Large intestine (tissue), 12 donors: ENCODE data around the gene TMEM121. TPM values are rescaled to one million over a fixed set of nuclear protein-coding genes. Genes with fewer than 3 reads are reported as not detected.
A peak's percentile ranks its signal among the peaks of the same experiment; 100 is the strongest.

Experiments used
- DNase-seq, 2 donors: peaks; one replicate each; pipeline versions ENCODE4 v3.0.0 to v3.0.0-alpha.2; 2013
- H3K27ac ChIP-seq: one replicate; pipeline ENCODE4 v1.5.1; 2013; ENCODE audit warnings: low read length
- H3K27me3 ChIP-seq: 2 replicates; pipeline ENCODE4 v1.6.1; 2013; ENCODE audit warnings: low read length; ENCODE audit not compliant: control insufficient read depth, insufficient read depth
- H3K36me3 ChIP-seq: 2 replicates; pipeline ENCODE4 v1.6.1; 2013; ENCODE audit warnings: low read length; ENCODE audit not compliant: control insufficient read depth, insufficient read depth
- H3K4me1 ChIP-seq: one replicate; pipeline ENCODE4 v1.6.1; 2013; ENCODE audit warnings: low read length; ENCODE audit not compliant: control insufficient read depth, insufficient read depth
- H3K4me3 ChIP-seq: one replicate; pipeline ENCODE4 v1.5.1; 2013; ENCODE audit warnings: low read length
- H3K9me3 ChIP-seq: one replicate; pipeline ENCODE4 v1.6.1; 2013; ENCODE audit warnings: mild to moderate bottlenecking, low read depth, low read length, moderate library complexity; ENCODE audit not compliant: control insufficient read depth
- WGBS: methylation state at CpG from one replicate; pipeline ENCODE4 v1.1.5; 2013; ENCODE audit warnings: low lambda C conversion rate; ENCODE audit not compliant: insufficient coverage; 5-methylcytosine and 5-hydroxymethylcytosine counted together
- long read RNA-seq, 11 donors: transcript quantifications; one replicate each; lab custom pipeline, GENCODE V29; 2026
- polyA plus RNA-seq: library from polyadenylated mRNA; unstranded; fragments of 120-200 nt; gene quantifications from one replicate; pipeline ENCODE4 v1.2.1, GENCODE V29; 2013

Gene TMEM121
- 3.0 TPM for polyA plus RNA-seq
- long read RNA-seq, donor 1, partial matches to known transcripts: 0 of 2 reads
- long read RNA-seq, donor 1, other reads (novel, unspliced or antisense): 0 of 2 reads
- long read RNA-seq, donor 2, partial matches to known transcripts: 0 of 1 reads
- long read RNA-seq, donor 2, other reads (novel, unspliced or antisense): 0 of 1 reads
- long read RNA-seq, donor 3: 0 reads
- long read RNA-seq, donor 4: 0 reads
- long read RNA-seq, donor 5, partial matches to known transcripts: 0 of 2 reads
- long read RNA-seq, donor 5, other reads (novel, unspliced or antisense): 0 of 2 reads
- long read RNA-seq, donor 6, partial matches to known transcripts: 0 of 2 reads
- long read RNA-seq, donor 6, other reads (novel, unspliced or antisense): 0 of 2 reads
- long read RNA-seq, donor 7, partial matches to known transcripts: 0 of 1 reads
- long read RNA-seq, donor 7, other reads (novel, unspliced or antisense): 0 of 1 reads
- long read RNA-seq, donor 8, partial matches to known transcripts: 5 of 8 reads
- long read RNA-seq, donor 8, other reads (novel, unspliced or antisense): 0 of 8 reads
- long read RNA-seq, donor 9: 0 reads
- long read RNA-seq, donor 10, partial matches to known transcripts: 0 of 2 reads
- long read RNA-seq, donor 10, other reads (novel, unspliced or antisense): 0 of 2 reads
- long read RNA-seq, donor 11, partial matches to known transcripts: 0 of 2 reads
- long read RNA-seq, donor 11, other reads (novel, unspliced or antisense): 0 of 2 reads

DNA sequence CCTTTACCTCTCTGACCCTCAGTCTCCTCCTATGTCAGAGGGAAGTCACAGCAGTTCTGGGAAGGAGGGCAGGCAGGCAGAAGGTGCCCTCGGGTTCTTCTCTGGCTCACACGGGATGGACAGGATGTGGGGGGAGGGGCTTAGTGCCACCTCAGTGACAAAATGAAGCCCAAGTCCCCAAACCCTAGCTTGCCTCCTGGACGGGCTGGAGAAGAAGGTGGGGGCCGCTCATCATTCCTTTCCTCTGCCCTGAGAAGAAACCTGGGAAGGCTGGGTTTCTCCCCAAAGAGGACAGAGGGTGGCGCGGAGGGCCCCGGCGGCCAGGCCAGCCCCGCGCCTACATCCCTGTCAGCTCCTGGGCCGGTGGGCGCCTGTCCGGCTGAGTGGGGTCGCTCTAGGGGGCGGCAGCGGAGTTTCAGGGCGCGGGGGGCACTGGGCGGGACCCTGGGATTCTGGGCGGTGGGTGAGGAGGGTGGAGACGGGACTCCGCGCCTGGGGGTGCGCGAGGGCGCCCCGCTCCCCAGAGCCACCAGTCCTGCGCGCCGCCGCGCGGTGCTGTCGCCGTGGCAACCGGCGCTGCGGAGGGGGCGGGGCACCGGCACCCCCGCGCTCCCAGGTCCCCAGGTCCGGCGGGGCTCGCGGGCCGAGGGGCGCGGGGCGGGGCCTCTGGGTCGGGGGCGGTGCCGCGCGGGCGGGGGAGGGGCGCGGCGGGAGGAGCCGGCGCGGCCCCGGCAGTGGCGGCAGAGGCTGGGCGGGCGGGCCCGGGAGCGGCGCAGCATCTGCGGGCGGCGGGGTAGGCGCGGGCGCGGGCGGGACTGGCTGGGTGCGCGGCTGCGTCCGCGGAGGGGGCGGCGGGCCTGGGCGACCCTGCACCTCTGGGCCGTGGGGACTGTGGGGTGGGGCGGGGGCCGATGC lies at the start of gene TMEM121:
Gene TMEM121, plus strand, starts transcription at position 723 of the 915 bp plus-strand sequence. CDS start 2,252 bp downstream, outside the sequence.
- Histone ChIP-seq H3K27me3 (peaks cover 58% of the 10 kb centered on the region), H3K36me3 (no peaks in the 10 kb centered on the region), H3K9me3 (peaks cover 7% of the 10 kb centered on the region), H3K27ac (no peak within 1 kb of the TSS), H3K4me1 (peaks cover 20% of the 10 kb centered on the region), H3K4me3 (peak within 1 kb of the TSS; percentile 32)
- DNase-seq: no peak
- WGBS: no CpG with 5 or more reads among the region's 88 CpGs

DNA sequence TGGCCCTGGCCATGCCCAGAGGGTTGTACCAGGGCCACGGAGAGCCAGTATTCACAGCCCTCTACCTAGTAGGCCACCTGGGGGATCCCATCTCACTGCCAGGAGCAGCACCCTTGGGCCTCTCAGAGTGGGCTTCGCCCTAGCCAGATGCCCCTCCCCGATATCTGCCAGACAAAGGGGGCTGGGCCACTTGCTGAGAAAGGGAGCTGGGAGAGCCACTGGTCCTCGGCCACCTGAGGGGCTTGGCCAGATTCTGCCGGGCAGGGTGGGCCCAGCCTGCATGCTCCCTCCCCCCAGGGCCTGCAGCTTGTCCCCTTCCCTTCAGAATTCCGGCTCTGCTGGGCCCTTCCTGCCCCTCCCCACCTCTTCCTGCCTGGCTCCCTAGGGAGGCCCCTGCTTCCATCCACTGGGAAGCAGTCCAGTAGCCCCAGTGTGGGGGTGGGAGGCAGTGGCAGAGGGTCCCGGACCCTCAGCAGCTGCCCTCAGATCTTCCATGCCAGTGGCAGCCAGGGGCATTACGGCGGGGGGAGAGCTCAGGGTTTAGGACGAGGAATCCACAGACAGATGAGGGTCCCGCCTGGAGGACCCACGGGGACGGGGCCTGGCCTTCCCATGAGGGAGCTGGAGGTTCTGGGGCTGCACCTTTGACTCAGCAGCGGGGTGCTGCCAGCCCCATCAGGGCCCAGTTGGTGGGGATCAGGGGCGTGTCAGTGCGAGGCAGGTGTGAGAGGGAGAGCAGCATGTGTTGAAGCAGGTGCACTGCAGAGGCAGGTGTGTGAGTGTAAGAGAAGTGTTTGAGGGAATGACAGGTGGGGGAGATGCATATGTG lies 49.3 kb upstream of the TMEM121 start:
- no peak for DNase-seq
- no CpG with 5 or more reads among the region's 16 CpGs for WGBS
- Histone ChIP-seq H3K4me3 (peak overlapping the region; percentile 48), H3K27ac (peak overlapping the region; percentile 23), H3K4me1 (peaks cover 40% of the 10 kb centered on the region), H3K36me3 (no peaks in the 10 kb centered on the region), H3K9me3 (peaks cover 3% of the 10 kb centered on the region), H3K27me3 (peaks cover 49% of the 10 kb centered on the region)

DNA sequence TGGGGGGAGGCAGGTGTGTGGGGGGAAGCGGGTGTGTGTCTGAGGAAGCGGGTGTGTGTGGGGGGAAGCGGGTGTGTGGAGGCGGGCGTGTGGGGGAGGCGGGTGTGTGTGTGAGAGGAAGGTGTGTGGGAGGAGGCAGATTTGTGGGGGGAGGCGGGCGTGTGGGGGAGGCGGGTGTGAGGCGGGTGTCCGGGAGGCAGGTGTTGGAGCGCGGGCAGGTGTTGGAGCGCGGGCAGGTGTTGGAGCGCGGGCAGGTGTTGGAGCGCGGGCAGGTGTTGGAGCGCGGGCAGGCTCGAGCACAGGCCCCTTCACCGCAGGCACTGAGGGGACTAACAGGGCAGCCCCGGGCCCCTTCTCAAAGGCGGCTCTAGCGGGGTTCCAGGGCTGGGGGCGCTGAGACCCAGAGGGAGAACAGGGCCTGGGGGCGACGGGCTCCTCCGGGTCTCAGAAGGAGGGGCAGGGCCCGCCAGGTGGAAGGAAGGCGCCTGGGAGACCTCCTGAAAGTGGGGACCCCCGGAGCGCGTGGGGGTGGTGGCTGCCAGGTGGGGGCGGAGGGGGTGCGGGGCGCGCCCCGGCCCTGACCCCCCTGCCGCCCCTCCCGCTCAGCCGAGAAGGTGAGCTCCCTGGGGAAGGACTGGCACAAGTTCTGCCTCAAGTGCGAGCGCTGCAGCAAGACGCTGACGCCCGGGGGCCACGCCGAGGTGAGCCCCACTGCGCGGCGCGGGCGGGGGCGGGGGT lies 48.6 kb upstream of the TMEM121 start:
- Histone ChIP-seq H3K36me3 (no peaks in the 10 kb centered on the region), H3K27ac (no peak overlapping the region), H3K4me1 (peaks cover 42% of the 10 kb centered on the region), H3K4me3 (no peak overlapping the region), H3K27me3 (peaks cover 49% of the 10 kb centered on the region), H3K9me3 (peaks cover 3% of the 10 kb centered on the region)
- WGBS: no CpG with 5 or more reads among the region's 56 CpGs
- DNase-seq: no peak

DNA sequence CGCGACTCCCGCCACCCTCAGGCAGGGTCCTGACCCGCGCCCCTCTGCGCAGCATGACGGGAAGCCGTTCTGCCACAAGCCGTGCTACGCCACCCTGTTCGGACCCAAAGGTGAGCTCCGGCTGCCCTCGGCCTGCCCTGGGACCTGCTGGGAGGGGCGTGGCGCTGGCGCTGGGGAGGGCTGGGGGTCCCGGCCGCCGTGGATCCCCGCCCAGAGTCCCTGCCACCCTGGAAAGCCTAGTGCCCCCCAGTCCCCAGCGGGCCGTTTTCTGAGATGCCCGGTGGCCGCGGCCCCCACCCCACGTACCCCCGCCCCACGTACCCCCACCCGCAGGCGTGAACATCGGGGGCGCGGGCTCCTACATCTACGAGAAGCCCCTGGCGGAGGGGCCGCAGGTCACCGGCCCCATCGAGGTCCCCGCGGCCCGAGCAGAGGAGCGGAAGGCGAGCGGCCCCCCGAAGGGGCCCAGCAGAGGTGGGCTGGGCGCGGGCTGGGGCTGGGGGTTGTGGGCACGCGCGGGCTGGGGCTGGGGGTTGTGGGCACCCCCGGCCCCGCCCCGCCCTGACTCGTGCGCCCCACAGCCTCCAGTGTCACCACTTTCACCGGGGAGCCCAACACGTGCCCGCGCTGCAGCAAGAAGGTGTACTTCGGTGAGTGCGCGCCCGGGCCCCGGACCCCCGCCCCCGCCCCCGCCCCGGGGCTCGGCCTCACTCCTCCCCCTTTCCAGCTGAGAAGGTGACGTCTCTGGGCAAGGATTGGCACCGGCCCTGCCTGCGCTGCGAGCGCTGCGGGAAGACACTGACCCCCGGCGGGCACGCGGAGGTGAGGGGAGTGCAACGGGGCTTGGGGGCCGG lies 47.8 kb upstream of the TMEM121 start:
- DNase-seq: no peak
- no peak overlapping the region for H3K27ac ChIP-seq
- WGBS: no CpG with 5 or more reads among the region's 81 CpGs
- peaks cover 3% of the 10 kb centered on the region for H3K9me3 ChIP-seq
- H3K36me3 ChIP-seq: no peaks in the 10 kb centered on the region
- peaks cover 50% of the 10 kb centered on the region for H3K4me1 ChIP-seq
- no peak overlapping the region for H3K4me3 ChIP-seq
- peaks cover 49% of the 10 kb centered on the region for H3K27me3 ChIP-seq

DNA sequence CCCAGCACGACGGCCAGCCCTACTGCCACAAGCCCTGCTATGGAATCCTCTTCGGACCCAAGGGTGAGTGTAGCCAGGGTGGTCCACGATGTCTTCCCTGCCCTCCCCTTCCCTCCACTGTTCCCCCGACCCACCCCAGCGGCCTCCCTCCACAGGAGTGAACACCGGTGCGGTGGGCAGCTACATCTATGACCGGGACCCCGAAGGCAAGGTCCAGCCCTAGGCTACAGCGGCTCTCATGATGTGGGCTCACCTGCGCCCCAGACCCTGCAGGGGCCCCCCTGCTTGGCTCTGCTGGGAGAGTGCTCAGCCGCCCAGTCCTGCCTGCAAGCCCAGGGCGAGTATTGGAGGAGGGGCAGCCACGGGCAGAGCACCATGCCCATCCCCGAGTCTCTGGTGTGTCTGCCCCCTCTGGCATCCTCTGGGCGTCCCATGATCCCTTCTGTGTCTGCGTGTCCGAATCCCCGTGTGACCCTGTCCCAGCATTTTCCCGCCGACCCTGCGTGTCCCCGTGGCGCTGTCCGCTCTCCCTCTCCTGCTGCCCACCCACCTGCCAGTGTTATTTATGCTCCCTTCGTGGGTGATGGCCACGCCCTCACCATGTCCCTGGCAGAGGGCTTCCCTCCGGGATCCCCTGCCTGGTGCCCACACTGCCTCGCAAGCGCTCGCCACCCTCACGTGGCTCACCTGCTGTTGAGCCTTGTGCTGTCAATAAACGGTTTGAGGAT lies 46.8 kb upstream of the TMEM121 start:
- Histone ChIP-seq H3K4me1 (peaks cover 60% of the 10 kb centered on the region), H3K36me3 (no peaks in the 10 kb centered on the region), H3K27ac (no peak overlapping the region), H3K9me3 (peaks cover 3% of the 10 kb centered on the region), H3K4me3 (no peak overlapping the region), H3K27me3 (peaks cover 49% of the 10 kb centered on the region)
- DNase-seq: no peak
- no CpG with 5 or more reads among the region's 34 CpGs for WGBS

DNA sequence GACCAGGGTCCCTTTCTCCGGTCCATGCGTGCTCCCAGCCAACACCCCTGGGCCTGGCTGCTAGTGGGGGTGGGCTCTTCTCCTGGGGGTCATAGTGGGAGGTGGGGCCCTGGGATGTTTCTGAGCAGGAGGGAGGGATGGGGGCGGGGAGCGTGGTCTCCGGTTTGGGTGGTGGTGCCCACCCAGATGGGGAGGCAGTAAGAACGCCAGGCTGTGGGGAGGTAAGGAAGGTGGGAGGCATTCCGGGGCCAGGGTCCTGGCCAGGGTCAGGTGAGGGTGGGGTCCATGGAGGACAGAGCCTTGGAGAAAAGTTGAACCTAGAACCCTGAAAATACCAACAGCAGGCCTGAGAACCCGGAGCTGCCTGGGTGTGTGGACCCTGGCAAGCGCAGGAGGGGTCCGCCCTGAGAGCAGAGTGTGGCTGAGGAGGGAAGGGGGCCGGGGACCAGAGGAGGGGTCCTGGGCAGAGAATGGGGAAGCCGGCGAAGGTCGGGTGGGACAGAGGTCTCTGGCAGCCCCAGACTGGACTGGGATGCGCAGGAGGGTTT lies 46.1 kb upstream of the TMEM121 start:
- peaks cover 65% of the 10 kb centered on the region for H3K4me1 ChIP-seq

DNA sequence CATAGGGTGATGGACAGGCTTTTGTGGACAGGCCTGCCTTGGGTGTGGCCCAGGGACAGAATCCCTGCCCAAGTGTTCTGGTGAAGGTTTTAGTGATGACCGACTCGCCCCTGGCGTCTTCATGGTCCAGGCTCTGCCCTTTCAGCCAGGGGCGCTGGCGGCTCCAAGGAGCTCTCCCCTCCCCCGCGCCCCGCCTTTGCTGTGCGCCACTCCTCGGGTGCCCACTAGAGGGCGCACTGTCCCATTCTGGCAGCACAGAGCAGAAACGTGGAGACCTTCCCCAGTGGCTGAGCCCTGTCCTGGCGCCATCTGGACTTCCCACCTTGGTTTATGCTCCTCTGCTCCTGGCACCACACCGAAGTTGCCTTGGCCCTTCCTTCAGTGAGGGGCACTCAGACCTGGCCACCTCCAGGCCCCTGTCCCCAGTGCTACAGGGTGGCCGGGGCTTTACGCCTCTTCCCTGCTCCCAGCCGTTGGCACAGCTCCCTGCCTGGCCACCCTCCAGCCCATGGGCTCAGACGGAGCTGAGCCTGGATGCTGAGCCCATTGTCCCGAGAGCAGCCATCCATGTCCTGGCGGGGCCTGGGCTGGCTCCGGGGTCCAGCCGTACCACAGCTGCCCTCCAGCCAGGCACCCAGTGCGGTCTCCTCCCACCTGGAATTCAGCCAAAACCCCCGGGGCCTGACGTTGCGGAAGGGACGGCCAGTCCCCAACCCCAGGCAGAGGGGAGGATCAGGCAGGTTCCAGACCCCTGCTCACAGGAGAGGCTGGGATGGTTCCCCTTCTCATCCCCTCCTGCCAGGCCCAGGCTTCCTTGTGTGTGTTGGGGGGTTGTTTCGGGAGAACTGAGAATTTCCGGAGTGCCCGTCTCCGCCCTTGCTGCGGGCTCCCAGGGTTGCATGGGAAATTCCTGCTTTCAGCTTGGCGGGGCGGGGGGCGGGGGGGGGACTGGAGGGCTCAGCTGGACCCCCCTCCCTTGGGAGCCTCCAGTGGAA lies 45.3 kb upstream of the TMEM121 start:
- peaks cover 71% of the 10 kb centered on the region for H3K4me1 ChIP-seq
- H3K27me3 ChIP-seq: peaks cover 52% of the 10 kb centered on the region
- peak overlapping the region; percentile 41 for H3K4me3 ChIP-seq
- peak overlapping the region; percentile 93 for H3K27ac ChIP-seq
- WGBS: no CpG with 5 or more reads among the region's 35 CpGs
- peak; percentile 87 to 90 for DNase-seq
- no peaks in the 10 kb centered on the region for H3K36me3 ChIP-seq
- peaks cover 4% of the 10 kb centered on the region for H3K9me3 ChIP-seq

More for the DNA sequence above, 46.1 kb upstream of the TMEM121 start:
- Histone ChIP-seq H3K4me3 (no peak overlapping the region), H3K36me3 (no peaks in the 10 kb centered on the region), H3K27ac (peak overlapping the region; percentile 93), H3K27me3 (peaks cover 52% of the 10 kb centered on the region), H3K9me3 (peaks cover 3% of the 10 kb centered on the region)
- DNase-seq: no peak
- 60% methylated on average over 1 of the region's 15 CpGs for WGBS
